Cerebellar cortex (tissue), 1 donor: Measurements from ENCODE around the gene RPA3.

Experiments
- DNase-seq: peaks from one replicate; pipeline ENCODE4 v3.0.0-alpha.2; 2015; ENCODE audit warnings: low spot score

Gene RPA3

GRCh38 chr7:7607010-7607409 is 111.4 kb downstream of the RPA3 start:
- no peak for DNase-seq

- no peak for DNase-seq
Measured at GRCh38 chr7:7596176-7596575, 122.2 kb downstream of the RPA3 start.

GRCh38 chr7:7595451-7595850 is 123.0 kb downstream of the RPA3 start:
- peak; percentile 35 for DNase-seq
